Endometrium (tissue), 2 donors: ENCODE data around the gene SPATC1L.
"Not testable (repeated sequence)": the region's sequence is repeated elsewhere in the genome, so short reads cannot be mapped to it uniquely, and the experiment has no call there.

Experiments
- FAIRE-seq: peaks from 2 replicates; lab custom pipeline; 2012; peaks lifted over from hg19 to GRCh38; lab: Jason Lieb, UNC
- donor health status: control.
- donor health status: control.

The SPATC1L gene

GRCh38 chr21:46149205-46149901 is 34.9 kb downstream of the SPATC1L start:
- FAIRE-seq = no peak

GRCh38 chr21:46148106-46148505 is 36.2 kb downstream of the SPATC1L start:
- FAIRE-seq = no peak

GRCh38 chr21:46147429-46147828 is 36.8 kb downstream of the SPATC1L start:
- FAIRE-seq = not testable (repeated sequence)

GRCh38 chr21:46146856-46147255 is 37.4 kb downstream of the SPATC1L start:
- FAIRE-seq = no peak

GRCh38 chr21:46145840-46146691 is 38.2 kb downstream of the SPATC1L start:
- no peak for FAIRE-seq

- no peak for FAIRE-seq
Observed at GRCh38 chr21:46145159-46145839, 39.0 kb downstream of the SPATC1L start.

GRCh38 chr21:46144464-46145070 is 39.7 kb downstream of the SPATC1L start:
- FAIRE-seq = no peak

- FAIRE-seq = no peak
Observed at GRCh38 chr21:46142582-46143473, 41.4 kb downstream of the SPATC1L start.

- no peak for FAIRE-seq
Observed at GRCh38 chr21:46141767-46142581, 42.3 kb downstream of the SPATC1L start.

GRCh38 chr21:46140352-46141003 is 43.8 kb downstream of the SPATC1L start:
- FAIRE-seq = not testable (repeated sequence)

GRCh38 chr21:46139686-46140085 is 44.6 kb downstream of the SPATC1L start:
- no peak for FAIRE-seq

- FAIRE-seq = no peak
Observed at GRCh38 chr21:46138383-46138970, 45.8 kb downstream of the SPATC1L start.

- FAIRE-seq = no peak
Observed at GRCh38 chr21:46137908-46138307, 46.4 kb downstream of the SPATC1L start.

- no peak for FAIRE-seq
Observed at GRCh38 chr21:46136739-46137349, 47.4 kb downstream of the SPATC1L start.

- FAIRE-seq = no peak
Observed at GRCh38 chr21:46135782-46136395, 48.4 kb downstream of the SPATC1L start.

- no peak for FAIRE-seq
Observed at GRCh38 chr21:46131838-46132651, 52.2 kb downstream of the SPATC1L start.

GRCh38 chr21:46131588-46131837 is 52.7 kb downstream of the SPATC1L start:
- no peak for FAIRE-seq
